ENCODE results near the gene AREL1. TPM values are rescaled to one million over a fixed set of nuclear protein-coding genes. Genes with fewer than 3 reads are reported as not detected.

Gene AREL1
- total and polyA plus RNA-seq, 2 of the 8 experiments (the other 6 are each of a cell fraction or from before 2014, with no cell fraction given): 31.4 to 49.1 TPM

- no peak for TF ChIP-seq GABPA (IDR thresholded peaks at IDR 0.05; ENCODE audit: borderline replicate concordance, insufficient read depth, low read length)
- TF ChIP-seq NRF1 (IDR thresholded peaks at IDR 0.05; ENCODE audit: low read depth, low read length): no peak
- TF ChIP-seq KDM4A (IDR thresholded peaks at IDR 0.05; ENCODE audit: low read depth, low read length, severe bottlenecking): no peak
- no peak for TF ChIP-seq BACH1 (IDR thresholded peaks at IDR 0.05; ENCODE audit: low read length)
Observed at GRCh38 chr14:74705613-74706500, 7.0 kb downstream of the AREL1 start (continued).
